HUDEP-2 (cell line): ENCODE measurements around the gene SPAG17.

Experiments used
- DNase-seq, 76 experiments: peaks; one replicate each; lab custom pipeline; 2025; ENCODE audit not compliant: unreplicated experiment in 76 of 76; lab: John Stamatoyannopoulos, UW

SPAG17 gene

GRCh38 chr1:118169016-118169415, 16.0 kb downstream of the SPAG17 start:
- no peak for DNase-seq

GRCh38 chr1:118160806-118161205, 24.2 kb downstream of the SPAG17 start:
- DNase-seq, result no peak

DNA sequence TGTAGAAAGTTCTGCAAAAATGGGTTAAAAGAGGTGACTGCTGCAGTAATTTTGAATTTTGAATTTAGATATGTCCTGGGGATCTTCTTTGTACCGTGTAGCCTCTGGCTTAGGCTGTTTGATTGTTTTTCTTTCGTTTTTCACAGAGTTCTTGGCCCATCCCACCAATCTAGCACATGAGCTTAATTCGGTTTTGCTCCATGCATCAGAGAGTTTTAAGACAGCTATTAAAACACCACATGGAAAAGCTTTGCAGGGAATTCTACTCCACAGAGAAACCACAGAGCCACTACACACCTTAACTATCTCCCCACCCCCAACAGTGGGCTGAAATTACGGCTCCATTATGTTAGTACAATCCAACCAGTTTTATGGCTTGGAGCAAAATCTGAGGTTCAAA, 25.5 kb downstream of the SPAG17 start:
- no peak for DNase-seq

DNA sequence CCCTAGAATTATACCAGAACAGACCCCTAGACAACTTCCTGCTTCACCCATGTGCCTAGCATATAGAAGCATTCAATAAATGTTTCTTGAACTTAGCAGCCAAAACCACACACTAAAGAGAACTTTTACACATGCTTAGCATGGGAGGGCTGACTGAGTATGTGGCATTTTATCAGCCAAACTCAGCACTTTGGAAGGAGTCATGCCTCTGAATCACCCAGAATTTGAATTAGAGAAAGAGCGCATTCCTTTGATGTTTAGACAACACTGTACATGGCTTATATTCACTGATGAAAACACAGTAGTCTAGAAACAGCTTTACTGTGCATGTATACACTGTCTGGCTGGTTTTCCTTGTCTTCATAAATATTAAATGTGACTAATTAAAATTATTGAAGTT, 26.1 kb downstream of the SPAG17 start:
- DNase-seq, result no peak

- DNase-seq, result no peak
Measured at GRCh38 chr1:118157506-118157905, 27.5 kb downstream of the SPAG17 start.

DNA sequence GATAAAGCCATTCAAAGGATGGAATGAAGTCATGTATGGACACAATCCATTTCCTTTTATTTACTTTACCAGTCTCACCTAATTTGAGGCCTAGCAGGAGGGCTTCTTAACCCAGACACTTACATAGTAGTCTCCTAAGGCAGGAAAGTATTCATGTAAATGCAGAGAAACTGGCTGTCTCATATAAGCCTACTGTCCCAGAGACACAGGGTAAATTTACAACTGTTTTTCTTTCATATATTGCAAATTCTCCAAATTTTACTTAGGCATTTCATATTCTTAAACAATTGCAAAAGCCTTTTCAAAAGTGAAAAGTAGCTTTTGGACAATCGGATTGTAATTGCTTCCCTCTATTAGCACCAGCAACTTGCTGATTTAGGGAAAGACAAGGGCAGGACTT, 29.9 kb downstream of the SPAG17 start:
- no peak for DNase-seq

DNA sequence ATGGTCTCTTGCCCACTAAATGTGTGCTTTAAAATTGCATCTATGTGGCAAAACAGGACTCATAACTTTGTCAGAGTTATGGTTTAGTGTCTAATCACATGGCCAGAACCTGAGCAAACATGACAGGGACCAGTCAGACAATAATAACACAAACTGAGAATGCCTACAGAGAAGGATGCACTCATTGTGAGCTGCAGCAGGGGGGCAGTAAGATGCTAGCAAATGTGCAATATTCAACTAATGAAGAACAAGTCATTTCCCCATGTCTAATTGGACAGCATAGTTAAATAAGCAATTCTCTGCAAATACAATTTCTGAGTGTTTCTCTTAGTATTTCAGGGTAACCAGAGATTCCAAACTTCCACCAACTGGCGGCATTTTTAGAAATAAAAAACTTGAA, 30.8 kb downstream of the SPAG17 start:
- DNase-seq, result no peak

DNA sequence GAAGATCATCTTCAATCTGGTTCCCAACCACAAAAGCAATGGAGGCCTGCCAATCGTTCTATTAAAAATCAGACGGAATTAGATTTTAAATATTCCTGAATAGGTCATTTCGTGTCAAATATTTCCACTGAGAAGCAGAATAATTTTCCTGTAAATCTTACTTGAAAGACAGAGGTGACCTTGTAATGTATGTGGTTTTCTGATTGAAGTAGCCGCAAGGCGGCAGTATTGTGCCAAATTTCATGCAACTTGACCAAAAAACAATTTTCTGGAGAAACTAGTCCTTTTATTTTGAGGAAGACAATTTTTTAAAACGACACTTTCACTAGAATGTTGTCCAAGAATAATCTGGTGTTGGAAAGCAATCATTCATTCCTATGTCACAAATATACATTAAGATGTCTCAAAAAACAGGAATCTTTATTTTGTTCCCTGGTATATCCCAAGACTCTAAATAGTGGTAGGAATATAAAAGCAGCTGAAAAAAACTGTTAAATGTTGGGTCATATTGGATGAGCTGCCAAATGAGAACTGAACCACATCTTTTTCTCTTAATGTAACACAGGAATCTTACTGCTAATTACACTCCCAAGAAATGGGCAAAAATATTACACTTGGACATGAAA, 33.6 kb downstream of the SPAG17 start:
- DNase-seq, result peak in 38 of 76 experiments; percentile 0 to 56 (median 10)

- no peak for DNase-seq
Measured at GRCh38 chr1:118149799-118150198, 35.2 kb downstream of the SPAG17 start.

- DNase-seq, result no peak
Measured at GRCh38 chr1:118148034-118148433, 37.0 kb downstream of the SPAG17 start.

- no peak for DNase-seq
Measured at GRCh38 chr1:118147522-118147921, 37.5 kb downstream of the SPAG17 start.

DNA sequence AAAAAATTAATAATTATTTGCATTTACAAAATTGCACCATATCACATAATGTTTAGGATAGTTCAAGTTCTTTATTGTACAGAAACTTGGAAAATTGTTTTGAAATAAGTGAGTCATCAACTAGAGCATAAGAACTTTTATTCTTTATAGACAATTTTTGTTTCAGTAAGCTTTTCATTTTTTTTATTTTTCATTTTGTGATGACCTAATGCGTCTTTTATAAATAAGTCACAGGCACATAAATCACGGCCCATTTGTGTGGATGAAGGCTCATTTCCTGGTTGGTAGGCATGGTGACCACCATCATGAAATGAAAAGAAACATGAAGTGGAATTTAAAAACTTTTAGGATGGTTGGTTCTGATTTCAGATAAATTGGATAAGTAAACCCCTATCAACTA, 39.3 kb downstream of the SPAG17 start:
- DNase-seq, result no peak

- DNase-seq, result no peak
Measured at GRCh38 chr1:118144684-118145083, 40.3 kb downstream of the SPAG17 start.

DNA sequence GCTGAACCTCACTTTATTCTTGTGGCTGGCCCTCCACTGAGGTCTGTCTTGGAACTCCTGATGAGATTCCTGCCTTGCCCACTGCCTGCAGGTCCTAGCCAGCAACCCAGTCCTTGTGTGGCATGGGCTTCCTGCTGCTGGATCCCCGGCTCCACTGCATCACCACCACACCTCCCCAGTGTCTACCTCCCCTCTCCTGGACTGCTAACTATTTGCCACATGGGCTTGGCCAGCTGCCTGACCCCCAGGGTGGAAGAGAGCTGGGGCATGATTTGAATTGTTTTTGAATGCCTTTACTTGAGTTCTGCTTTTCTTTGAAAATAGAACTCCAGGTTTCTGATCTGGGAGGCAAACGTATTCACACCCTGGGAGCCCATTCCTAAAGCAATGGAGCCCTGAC, 41.2 kb downstream of the SPAG17 start:
- no peak for DNase-seq

GRCh38 chr1:118143121-118143520, 41.9 kb downstream of the SPAG17 start:
- DNase-seq, result no peak

- DNase-seq, result no peak
Measured at GRCh38 chr1:118142546-118142945, 42.5 kb downstream of the SPAG17 start.

DNA sequence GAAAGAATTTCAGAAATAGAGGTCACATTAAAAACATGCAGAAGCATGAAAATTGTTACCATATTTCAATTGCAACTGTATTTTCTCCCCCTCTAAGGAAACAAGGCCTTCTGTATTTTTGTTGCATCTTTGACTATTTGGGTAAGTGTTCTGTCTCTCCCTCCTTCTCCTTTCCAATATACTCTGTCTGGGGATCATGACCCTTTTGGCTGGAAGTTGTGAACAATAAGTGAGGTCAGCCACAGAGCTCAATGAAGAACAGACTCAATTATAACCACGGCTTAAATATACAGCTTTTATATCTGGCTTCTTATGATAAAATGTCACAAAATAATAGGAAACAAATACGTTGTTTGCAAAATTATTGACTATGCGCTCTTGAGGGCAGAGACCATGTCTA, 47.1 kb downstream of the SPAG17 start:
- no peak for DNase-seq

GRCh38 chr1:118136187-118136941, 48.7 kb downstream of the SPAG17 start:
- no peak for DNase-seq

GRCh38 chr1:118132000-118132399, 53.0 kb downstream of the SPAG17 start:
- DNase-seq, result no peak

- DNase-seq, result no peak
Measured at GRCh38 chr1:118128761-118129160, 56.3 kb downstream of the SPAG17 start.

GRCh38 chr1:118124064-118124463, 61.0 kb downstream of the SPAG17 start:
- no peak for DNase-seq

GRCh38 chr1:118123116-118123839, 61.8 kb downstream of the SPAG17 start:
- DNase-seq, result no peak
